Middle frontal gyrus (tissue), 1 donor: ENCODE measurements around the gene GPHN.
"Not testable (repeated sequence)": the region's sequence is repeated elsewhere in the genome, so short reads cannot be mapped to it uniquely, and the experiment has no call there.

Source experiments
- DNase-seq: peaks from one replicate; pipeline ENCODE4 v3.0.0-alpha.2; 2015; ENCODE audit warnings: low spot score; ENCODE audit errors: extremely low spot score

Gene GPHN

DNA sequence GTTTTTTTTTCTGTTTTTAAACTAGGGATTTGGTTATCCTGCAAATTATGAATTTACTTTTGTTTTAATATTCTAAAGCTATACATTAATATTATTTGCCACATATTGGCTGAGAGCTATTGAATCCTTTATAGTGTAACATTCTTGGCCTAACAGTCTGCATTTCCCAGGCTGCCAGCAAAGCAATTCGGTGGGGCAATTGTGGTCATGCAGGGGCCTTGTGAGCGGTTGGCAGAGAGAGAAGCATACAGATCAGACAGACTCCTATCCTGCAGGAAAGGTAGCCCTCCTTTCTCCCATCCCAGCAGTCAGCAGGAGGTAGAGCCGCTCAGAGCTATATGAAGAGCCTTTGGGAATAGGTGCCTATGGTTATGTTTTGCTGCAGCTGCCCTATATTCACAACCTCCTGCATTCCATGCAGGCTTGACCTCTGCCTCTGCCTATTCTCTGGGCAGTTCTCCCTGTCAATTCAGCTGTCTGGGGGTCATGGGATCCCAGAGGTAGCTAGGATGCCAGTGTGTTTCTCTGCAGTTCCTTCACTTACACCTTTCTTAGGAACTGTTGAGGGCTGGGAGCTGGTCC lies 144.7 kb downstream of the GPHN start:
- no peak for DNase-seq

DNA sequence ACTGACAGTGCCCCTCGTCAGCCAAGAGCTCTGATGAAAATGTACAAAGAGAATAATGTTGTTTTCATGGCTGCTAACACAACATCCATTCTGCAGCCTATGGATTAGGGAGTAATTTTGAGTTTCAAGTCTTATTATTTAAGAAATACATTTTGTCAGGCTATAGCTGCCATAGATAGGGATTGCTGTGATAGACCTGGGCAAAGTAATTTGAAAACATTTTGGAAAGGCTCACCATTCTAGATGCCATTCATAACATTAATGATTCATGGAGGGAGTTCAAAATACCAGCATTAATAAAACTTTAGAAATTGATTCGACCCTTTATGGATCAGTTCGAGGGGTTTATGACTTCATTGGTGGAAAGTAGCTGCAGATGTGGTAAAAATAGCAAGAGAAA lies 149.8 kb downstream of the GPHN start:
- no peak for DNase-seq

DNA sequence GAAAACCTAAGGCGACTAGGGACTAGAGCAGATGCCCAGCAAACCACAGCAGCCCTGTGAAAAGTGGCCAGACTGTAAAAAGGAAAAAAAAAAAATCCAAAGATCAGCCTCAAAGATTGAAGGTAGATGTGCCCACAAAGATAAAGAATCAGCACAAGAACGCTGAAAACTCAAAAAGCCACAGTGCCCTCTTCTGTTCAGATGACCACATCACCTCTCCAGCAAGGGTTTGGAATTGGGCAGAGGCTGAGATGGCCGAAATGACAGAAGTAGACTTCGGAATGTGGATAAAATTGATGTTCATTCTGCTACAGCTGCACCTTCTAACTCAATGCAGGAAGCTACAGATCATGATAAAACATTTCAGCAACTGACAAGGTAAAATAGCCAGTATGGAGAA lies 154.4 kb downstream of the GPHN start:
- no peak for DNase-seq

DNA sequence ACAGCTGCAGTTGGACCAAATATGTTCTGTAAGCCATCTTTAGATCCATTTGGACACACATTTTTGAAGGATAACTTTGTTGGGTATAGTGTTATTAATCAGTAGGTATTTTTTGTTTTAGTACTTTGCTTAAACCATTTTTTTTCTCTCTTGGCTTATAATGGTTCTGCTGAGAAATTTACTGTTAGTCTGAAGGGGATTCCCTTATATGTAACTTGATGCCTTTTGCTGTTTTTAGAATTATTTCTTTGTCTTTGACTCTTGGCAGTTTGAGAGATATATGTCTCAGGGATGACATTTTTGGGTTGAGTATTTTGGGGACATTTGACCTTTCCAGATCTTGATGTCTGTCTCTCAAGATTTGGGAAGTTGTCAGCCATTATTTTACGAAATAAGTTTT lies 169.8 kb downstream of the GPHN start:
- DNase-seq = no peak

DNA sequence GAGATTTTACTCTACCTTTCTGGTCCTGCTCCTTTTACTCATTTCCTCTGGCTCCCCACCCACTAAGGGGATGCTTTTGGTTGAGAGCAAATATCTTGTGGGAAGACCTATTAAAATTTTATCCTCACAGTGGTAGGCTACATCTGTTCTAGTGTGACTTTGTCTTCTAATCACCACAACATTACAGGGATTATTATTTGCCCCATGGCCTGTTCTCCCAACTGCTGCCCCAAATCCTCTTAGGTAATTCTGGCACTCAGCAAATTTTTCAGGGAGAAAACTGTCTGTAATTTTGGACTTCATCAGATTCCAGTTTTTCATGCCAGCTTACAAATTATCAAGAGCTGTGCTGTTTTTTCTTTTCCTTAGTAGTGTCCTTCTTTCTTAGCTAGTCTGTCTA lies 172.3 kb downstream of the GPHN start:
- DNase-seq = no peak

DNA sequence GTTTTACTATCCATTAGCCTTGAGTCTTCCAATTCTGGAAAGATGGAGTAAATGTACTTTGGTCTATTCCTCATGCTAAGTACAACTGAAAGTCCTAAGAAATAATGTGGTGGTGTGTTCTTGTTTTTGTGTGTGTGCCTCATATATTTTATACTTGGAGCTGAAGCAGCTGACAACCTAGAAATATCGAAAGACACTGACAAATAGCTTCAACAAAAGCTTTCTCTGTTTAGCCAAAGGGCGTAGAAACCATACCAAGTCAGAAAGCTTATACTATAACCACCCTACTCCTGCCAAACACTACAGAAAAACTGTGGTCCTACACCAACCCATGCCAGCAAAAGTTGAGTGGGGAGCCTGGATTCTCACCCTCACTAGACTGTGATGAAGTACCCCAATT lies 188.4 kb downstream of the GPHN start:
- DNase-seq = no peak

DNA sequence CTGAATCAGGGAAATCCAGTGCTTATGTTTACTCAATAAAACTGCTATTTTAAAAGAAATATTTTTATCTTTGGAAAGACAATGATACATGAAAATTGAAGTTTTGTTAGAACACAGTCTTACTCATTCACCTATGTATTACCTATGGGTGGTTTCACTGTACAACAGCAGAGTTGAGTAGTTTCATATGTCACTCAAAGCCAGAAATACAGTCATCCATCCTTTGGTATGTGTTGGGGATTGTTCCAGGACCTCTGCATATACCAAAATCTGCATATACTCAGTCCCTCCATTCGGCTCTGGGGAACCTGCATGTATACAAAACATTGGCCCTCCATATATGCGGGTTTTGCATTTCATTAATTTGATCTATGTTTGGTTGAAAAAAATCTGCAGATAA lies 190.6 kb downstream of the GPHN start:
- DNase-seq = no peak

DNA sequence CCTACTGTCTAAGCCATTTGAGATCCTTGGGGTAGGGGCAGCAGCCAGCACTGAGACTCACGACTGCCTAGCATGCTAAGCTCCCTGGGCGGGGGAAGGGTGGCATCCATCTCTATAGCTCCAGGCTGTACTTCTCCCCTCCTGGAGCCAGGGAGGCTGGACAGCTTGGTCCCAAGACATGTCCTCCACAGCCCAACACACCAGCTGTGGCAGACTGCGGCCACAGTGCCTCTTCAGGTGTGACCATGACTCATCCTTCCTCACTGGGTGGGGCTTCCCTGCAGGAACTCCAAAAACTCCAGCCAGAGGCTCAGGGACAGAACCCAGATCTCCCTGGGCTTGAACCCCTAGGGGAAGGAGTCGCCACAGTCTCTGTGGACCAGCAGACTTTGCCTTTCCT lies 193.9 kb downstream of the GPHN start:
- DNase-seq = no peak

DNA sequence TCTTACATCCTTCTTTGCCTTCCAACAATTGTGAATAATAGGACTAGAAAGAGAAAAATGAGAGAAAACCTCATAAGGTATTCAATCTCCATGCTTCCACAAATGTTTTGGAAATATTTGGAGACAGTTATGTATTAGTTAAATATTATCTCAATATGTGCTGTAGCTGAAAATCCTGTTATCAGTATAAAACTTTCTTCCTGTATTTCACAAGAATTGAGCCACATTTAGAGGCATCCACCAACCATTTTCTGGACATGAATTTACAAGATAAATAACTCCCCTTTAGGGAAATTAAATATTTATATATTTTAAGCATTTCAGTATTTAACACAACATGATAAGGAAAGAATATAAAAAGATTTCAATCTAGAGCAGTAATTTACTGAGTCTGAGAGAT lies 200.3 kb downstream of the GPHN start:
- DNase-seq = no peak

DNA sequence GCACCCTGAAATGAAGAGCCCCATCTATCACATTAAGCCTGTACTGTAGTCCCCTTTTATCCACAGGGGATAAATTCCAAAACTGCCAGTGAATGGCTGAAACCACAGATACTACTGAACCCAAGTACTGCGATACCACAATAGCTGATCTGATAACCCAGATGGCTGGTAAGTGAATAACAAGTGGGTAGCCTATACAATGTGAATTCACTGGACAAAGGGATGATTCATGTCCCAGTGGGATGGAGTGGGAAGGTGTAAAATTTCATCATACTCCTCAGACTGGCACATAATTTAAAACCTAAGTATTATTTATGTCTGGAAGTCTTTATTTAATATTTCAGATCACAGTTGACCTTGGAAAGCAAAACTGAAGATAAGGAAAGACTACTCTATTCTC lies 201.3 kb downstream of the GPHN start:
- DNase-seq = no peak

DNA sequence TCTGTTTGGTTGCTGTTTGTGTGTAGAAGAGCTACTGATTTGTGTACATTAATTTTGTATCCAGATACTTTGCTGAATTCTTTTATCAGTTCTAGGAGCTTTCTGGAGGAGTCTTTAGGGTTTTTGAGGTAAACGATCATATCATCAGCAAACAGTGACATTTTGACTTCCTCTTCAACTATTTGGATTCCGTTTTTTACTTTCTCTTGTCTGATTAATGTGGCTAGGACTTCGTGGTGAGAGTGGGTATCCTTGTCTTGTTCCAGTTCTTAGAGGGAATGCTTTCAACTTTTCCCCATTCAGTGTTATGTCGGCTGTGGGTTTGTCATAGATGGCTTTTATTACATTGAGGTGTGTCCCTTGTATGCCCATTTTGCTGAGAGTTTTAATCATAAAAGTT lies 206.3 kb downstream of the GPHN start:
- not testable (repeated sequence) for DNase-seq

DNA sequence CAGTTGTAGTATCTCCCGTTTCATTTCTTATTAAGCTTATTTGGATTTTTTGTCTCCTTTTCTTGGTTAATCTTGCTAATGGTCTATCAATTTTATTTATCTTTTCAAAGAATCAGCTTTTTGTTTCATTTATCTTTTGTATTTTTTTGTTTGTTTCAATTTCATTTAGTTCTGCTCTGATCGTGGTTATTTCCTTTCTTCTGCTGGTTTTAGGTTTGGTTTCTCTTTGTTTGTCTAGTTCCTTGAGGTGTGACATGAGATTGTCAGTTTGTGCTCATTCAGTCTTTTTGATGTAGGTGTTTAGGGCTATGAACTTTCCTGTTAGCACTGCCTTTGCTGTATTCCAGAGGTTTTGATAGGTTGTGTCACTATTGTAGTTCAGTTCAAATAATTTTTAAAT lies 207.4 kb downstream of the GPHN start:
- not testable (repeated sequence) for DNase-seq

DNA sequence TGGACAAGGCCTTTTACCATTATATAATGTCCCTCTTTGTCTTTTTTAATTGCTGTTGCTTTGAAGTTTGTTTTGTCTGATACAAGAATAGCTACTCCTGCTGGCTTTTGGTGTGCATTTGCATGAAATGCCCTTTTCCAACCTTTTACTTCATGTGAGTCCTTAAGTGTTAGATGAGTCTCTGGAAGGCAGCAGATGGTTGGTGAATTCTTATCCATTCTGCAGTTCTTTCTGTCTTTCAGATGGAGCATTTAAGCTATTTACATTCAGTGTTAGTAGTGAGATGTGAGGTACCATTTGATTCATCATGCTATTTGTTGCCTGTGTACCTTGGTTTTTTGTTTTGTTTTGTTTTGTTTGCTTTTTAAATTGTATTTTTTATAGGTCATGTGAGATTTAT lies 208.3 kb downstream of the GPHN start:
- no peak for DNase-seq

DNA sequence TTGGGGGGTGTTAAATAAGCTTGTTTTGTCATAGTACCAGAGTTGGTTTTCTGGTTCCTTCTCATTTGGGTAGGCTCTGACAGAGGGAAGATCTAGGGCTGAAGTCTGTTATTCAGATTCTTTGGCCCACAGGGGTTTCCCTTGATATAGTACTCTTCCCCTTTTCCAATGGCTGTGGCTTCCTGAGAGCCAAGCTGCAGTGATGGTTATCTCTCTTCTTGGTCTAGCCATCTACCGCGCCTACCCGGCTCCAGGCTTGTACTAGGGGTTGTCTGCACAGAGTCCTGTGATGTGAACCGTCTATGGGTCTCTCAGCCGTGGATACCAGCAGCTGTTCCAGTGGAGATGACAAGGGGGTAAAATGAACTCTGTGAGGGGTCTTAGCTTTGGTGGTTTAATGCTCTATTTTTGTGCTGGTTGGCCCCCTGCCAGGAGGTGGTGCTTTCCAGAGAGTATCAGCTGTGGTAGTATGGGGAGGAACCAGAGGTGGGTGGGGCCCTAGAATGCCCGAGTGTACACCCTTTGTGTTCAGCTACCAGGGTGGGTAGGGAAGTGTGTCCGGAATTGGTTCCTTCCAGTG lies 209.7 kb downstream of the GPHN start:
- DNase-seq = no peak

DNA sequence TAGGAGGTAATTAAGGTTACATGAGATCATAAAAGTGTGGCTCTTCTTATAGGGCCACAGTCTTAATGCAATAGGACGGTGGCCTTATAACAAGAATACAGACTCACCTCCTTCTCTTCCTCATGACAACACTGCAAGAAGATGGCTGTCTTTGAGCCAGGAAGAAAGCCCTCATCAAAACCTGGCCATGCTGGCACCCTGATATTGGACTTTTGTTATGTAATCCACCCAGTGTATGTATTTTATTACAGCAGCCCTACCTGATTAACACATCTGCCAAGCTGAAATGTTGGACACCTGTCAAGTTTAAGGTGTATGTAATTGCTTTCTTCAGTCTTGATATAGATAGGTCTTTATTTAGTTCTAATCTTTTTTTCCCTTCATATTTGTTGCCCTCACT lies 217.0 kb downstream of the GPHN start:
- DNase-seq = no peak

DNA sequence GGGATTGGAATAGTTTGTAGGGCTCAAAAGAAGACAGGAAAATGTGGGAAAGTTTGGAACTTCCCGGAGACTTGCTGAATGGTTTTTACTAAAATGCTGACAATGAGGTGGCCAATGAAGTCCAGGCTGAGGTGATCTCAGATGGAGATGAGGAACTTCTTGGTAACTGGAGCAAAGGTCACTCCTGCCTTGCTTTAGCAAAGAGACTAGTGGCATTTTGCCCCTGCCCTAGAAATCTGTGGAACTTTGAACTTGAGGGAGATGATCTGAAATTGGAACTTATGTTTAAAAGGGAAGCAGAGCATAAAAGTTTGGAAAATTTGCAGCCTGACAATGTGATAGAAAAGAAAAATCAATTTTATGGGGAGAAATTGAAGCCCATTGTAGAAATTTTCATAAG lies 223.4 kb downstream of the GPHN start:
- not testable (repeated sequence) for DNase-seq

DNA sequence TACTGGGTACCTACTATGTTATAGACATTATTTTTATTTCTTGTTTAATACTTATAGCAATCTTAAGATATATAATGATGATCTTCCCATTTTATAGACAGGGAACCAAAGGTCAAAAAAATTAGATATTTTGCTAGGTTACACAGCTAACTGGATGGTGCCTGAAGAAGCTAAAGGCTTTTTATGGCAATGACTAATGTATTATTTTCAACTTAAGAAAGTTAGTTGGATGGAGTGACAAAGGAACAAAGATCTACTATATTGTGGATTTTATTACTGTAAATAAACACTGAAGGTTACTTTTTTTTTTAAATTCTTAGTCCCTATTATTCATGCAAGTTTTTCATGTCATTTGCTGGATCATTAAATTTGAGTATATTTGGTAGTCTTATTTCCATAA lies 227.9 kb downstream of the GPHN start:
- no peak for DNase-seq

DNA sequence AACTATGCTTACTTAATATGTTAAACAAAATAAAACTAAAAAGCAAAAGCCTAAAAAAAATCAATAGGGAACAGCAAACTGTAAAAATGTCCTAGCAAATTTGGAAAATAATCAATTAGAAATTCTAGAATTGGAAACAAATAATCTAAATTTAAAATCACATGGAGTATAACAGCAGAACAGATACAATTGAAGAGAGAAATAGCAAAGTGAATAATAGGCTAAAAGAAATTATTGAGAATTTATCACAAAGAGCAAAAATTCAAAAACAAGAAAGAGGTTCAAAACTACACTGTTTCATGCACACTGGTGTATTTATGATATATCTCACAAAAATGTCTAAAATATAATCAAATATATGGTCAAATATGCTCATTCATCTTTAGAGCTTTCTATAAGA lies 231.9 kb downstream of the GPHN start:
- DNase-seq = no peak

DNA sequence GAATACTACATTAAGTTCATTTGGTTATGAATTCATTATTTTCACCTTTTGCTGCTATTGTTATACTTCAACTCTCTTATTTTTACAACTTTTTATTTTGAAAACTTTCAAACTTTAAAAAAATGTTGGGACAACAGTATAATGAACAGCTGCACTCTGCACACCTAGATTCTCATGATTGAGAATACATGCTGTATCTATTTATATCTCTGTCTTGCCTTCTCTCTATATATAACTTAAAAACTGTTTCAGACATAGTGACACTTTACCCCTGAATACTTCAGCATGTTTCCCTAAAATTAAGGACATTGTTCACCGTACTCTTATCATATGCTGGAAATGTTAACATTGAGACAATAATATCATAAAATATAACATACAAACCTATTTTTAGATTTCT lies 237.1 kb downstream of the GPHN start:
- no peak for DNase-seq

DNA sequence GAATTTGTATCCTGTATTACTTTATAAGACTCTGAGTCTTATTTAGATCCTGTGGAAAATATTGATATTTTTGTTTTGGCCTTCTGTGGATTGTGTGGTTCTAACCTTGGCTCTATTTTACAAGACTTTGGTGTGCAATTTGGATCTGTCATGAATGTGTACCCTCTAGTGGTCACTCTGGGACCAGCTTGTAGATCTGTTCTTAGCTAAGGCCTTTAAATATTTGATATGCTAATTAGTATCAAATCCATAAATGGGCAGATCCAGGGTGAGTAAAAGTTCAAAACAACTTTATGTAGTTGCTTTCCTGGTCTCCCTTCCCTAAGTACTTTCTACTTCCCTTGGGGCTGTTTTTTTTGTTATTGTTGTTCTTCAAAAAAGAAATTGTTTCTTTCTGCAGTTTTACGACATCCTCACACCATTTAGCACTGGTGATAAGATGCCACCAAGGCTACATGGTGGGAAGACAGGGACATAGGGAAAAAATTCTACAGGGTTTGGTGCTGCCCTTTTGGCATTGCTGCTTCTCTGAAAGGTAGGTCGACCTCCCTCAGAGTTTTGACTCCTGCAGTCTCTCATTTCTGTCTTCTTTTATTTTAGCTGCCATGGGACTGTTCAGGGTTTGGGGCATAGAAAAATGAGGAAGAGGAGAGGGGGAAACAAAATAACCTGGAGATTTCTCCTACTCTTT lies 238.5 kb downstream of the GPHN start:
- DNase-seq = no peak

DNA sequence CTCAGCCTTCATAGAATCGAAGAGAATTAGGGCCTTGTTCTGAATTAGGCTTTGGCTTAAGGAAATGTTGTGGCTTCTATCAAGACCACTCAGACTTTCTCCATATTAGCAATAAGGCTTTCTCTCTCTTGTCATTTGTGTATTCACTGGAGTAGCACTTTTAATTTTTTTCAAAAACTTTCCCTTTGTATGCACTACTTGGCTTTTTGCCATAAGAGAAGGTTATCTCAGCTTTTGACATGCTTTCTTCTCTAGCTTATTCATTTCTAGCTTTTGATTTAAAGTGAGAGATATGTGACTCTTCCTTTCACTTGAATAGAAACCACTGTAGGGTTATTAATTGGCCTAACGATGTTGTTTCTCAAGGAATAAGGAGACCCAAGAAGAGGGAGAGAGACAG lies 244.2 kb downstream of the GPHN start:
- no peak for DNase-seq

DNA sequence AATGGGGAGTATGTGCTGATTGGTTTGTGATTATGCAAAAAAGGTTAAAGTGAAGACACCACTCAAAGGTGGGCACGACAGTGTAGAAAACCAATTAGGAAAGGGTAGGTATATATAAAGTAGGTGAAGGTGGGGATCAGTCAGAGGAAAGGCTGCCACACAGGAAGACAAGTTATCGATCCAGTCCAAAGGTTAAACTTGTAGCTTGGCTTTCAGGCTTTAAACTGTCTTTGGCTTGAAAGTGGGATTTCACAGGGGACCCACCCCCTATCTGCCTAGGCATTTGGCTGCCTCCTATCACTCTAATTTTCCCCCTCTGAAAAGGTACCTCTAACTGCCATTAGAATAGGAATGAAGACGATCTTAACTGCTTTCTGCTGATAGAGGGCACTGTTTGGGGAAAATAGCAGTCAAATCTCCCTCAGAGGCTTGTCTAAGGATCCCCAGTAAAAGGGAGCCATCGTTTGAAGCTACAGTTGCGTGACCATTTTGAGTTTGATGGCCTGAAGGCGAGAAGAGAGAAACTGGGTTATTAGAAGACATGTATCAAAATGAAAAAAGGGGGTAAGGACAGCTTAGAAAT lies 250.2 kb downstream of the GPHN start:
- DNase-seq = no peak

DNA sequence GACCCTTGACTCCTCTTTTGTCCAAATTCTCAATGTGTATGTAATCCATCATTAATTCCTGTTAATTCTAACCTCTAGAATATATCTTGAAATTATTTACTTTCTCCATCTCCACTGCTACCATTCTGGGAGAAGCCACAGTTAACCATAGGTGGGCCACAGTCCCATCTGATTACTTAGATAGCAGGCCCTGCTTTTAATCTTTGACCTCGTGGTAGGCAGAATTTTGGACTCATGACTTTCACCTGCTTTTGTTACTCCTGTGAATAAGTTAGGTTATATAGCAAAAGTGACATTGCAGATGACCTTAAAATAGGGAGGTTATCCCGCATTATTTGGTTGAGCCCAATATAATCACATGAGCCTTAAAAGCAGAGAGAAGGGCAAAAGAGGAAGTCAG lies 264.2 kb downstream of the GPHN start:
- DNase-seq = no peak
